Suprapubic skin (tissue), 4 donors: Measurements from ENCODE around the gene PHF20.

Experiments used
- EP300 ChIP-seq: sonication (generic); formaldehyde crosslinking; IDR thresholded peaks from one replicate; pipeline ENCODE4 v1.6.1; 2017; ENCODE audit warnings: antibody characterized with exemption
- POLR2A ChIP-seq, 2 donors: fragments of 450-650 bp; IDR thresholded peaks; one replicate each; pipeline ENCODE4 v1.6.1; 2017; ENCODE audit warnings: antibody characterized with exemption in 2 of 2, mild to moderate bottlenecking in 2 of 2, moderate library complexity in 2 of 2
- POLR2AphosphoS5 ChIP-seq, 3 donors: sonication (generic); formaldehyde crosslinking; IDR thresholded peaks; one replicate each; pipeline ENCODE4 v1.6.1; 2017; ENCODE audit warnings: antibody characterized with exemption in 3 of 3
- TF ChIP-seq, protein P1 (sequence below), 2 donors: fragments of 200-600 bp in 1 of 2; fragments of 450-650 bp in 1 of 2; sonication (generic) in 1 of 2; IDR thresholded peaks; one replicate each; pipeline ENCODE4 v1.5.1; 2016 to 2019; ENCODE audit warnings: antibody characterized with exemption in 2 of 2, mild to moderate bottlenecking in 1 of 2, moderate library complexity in 1 of 2

DNA sequence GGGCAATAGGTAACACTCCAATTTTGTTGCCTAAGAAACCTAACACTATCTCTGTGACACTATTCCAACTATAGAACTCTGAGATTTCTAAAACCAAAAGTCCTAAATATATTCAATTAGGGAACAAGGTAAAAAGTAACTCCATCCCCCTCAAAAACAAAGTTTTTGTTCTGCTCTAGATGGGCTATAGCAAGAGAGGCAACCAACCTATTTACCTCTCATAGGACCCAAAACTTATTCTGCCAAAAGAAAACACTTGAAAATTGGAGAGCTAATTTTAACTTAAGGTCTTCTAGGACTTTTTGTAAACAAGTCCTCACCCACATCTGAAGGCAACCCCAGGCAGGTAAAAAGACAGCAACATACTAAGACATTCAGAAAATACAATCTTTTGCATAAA, 37.4 kb upstream of the PHF20 start:
- TF ChIP-seq, protein P1, sequence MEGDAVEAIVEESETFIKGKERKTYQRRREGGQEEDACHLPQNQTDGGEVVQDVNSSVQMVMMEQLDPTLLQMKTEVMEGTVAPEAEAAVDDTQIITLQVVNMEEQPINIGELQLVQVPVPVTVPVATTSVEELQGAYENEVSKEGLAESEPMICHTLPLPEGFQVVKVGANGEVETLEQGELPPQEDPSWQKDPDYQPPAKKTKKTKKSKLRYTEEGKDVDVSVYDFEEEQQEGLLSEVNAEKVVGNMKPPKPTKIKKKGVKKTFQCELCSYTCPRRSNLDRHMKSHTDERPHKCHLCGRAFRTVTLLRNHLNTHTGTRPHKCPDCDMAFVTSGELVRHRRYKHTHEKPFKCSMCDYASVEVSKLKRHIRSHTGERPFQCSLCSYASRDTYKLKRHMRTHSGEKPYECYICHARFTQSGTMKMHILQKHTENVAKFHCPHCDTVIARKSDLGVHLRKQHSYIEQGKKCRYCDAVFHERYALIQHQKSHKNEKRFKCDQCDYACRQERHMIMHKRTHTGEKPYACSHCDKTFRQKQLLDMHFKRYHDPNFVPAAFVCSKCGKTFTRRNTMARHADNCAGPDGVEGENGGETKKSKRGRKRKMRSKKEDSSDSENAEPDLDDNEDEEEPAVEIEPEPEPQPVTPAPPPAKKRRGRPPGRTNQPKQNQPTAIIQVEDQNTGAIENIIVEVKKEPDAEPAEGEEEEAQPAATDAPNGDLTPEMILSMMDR (IDR thresholded peaks at IDR 0.05) = no peak
- no peak for TF ChIP-seq POLR2A (IDR thresholded peaks at IDR 0.05)
- no peak for TF ChIP-seq EP300
- no peak for TF ChIP-seq POLR2AphosphoS5 (IDR thresholded peaks at IDR 0.05)
